SJCRH30 (cell line): ENCODE measurements around the gene ADAMTSL1. TPM values are rescaled to one million over a fixed set of nuclear protein-coding genes. Genes with fewer than 3 reads are reported as not detected.
"Not testable (repeated sequence)": the region's sequence is repeated elsewhere in the genome, so short reads cannot be mapped to it uniquely, and the experiment has no call there.

ENCODE experiments used
- DNase-seq, 2 experiments: peaks; one replicate each; pipeline ENCODE4 v3.0.0-alpha.2; 2015 to 2020
- H3K27ac ChIP-seq: fragments of 250-450 bp; sonication (Bioruptor Pico); 2 replicates; pipeline ENCODE4 v1.5.1; 2020; ENCODE audit warnings: mild to moderate bottlenecking, moderate library complexity
- H3K27me3 ChIP-seq: fragments of 250-450 bp; sonication (Bioruptor Pico); 2 replicates; pipeline ENCODE4 v1.5.1; 2020; ENCODE audit warnings: mild to moderate bottlenecking, moderate library complexity
- H3K36me3 ChIP-seq: fragments of 250-450 bp; sonication (Bioruptor Pico); 2 replicates; pipeline ENCODE4 v1.5.1; 2020; ENCODE audit warnings: mild to moderate bottlenecking, moderate library complexity
- H3K4me1 ChIP-seq: fragments of 250-450 bp; sonication (Bioruptor Pico); 2 replicates; pipeline ENCODE4 v1.5.1; 2020; ENCODE audit warnings: mild to moderate bottlenecking, moderate library complexity
- H3K4me3 ChIP-seq: fragments of 250-450 bp; sonication (Bioruptor Pico); 2 replicates; pipeline ENCODE4 v1.5.1; 2020; ENCODE audit warnings: mild to moderate bottlenecking, moderate library complexity
- H3K9me3 ChIP-seq: fragments of 250-450 bp; sonication (Bioruptor Pico); replicated peaks from 2 replicates; pipeline ENCODE4 v1.5.1; 2020; ENCODE audit warnings: mild to moderate bottlenecking, moderate library complexity
- total RNA-seq: library from RNA; depleted of rRNA; stranded (reverse); fragments of >200 nt; shearing (Covaris generic); gene quantifications from 2 replicates; pipeline ENCODE4 v1.2.3, GENCODE V29; 2014

The ADAMTSL1 gene
- total RNA-seq, 1 experiment from 2014 or later: 3.3 TPM

GRCh38 chr9:18874990-18875389 lies 401.0 kb downstream of the ADAMTSL1 start:
- not testable (repeated sequence) for H3K27me3 ChIP-seq, H3K27ac ChIP-seq, H3K9me3 ChIP-seq, H3K4me1 ChIP-seq, H3K36me3 ChIP-seq, DNase-seq, H3K4me3 ChIP-seq

- no peaks in the 10 kb centered on the region for H3K4me1 ChIP-seq
- DNase-seq: no peak
- no peak overlapping the region for H3K4me3 ChIP-seq
- H3K27me3 ChIP-seq: no peaks in the 10 kb centered on the region
- no peaks in the 10 kb centered on the region for H3K9me3 ChIP-seq
- no peaks in the 10 kb centered on the region for H3K36me3 ChIP-seq
- H3K27ac ChIP-seq: no peak overlapping the region
Measured at GRCh38 chr9:18877984-18878383, 404.0 kb downstream of the ADAMTSL1 start.

GRCh38 chr9:18881758-18882157 lies 407.8 kb downstream of the ADAMTSL1 start:
- Histone ChIP-seq H3K36me3 (no peaks in the 10 kb centered on the region), H3K27ac (no peak overlapping the region), H3K4me3 (no peak overlapping the region), H3K4me1 (no peaks in the 10 kb centered on the region), H3K9me3 (no peaks in the 10 kb centered on the region), H3K27me3 (no peaks in the 10 kb centered on the region)
- no peak for DNase-seq

- peak in 1 of 2 experiments; percentile 5 for DNase-seq
- H3K4me3 ChIP-seq: no peak overlapping the region
- no peaks in the 10 kb centered on the region for H3K27me3 ChIP-seq
- no peaks in the 10 kb centered on the region for H3K36me3 ChIP-seq
- H3K4me1 ChIP-seq: peaks cover 11% of the 10 kb centered on the region
- no peaks in the 10 kb centered on the region for H3K9me3 ChIP-seq
- H3K27ac ChIP-seq: no peak overlapping the region
Measured at GRCh38 chr9:18887546-18887945, 413.6 kb downstream of the ADAMTSL1 start.

- H3K27me3 ChIP-seq: no peaks in the 10 kb centered on the region
- no peaks in the 10 kb centered on the region for H3K9me3 ChIP-seq
- no peak overlapping the region for H3K27ac ChIP-seq
- no peaks in the 10 kb centered on the region for H3K36me3 ChIP-seq
- H3K4me3 ChIP-seq: no peak overlapping the region
- no peak for DNase-seq
- H3K4me1 ChIP-seq: peaks cover 11% of the 10 kb centered on the region
Measured at GRCh38 chr9:18888290-18888689, 414.3 kb downstream of the ADAMTSL1 start.

- Histone ChIP-seq H3K4me1 (peaks cover 11% of the 10 kb centered on the region), H3K36me3 (no peaks in the 10 kb centered on the region), H3K4me3 (no peak overlapping the region), H3K9me3 (no peaks in the 10 kb centered on the region), H3K27ac (no peak overlapping the region), H3K27me3 (no peaks in the 10 kb centered on the region)
- DNase-seq: no peak
Measured at GRCh38 chr9:18889550-18889949, 415.6 kb downstream of the ADAMTSL1 start.

- DNase-seq: peak; percentile 14 to 60
- Histone ChIP-seq H3K9me3 (no peaks in the 10 kb centered on the region), H3K27me3 (no peaks in the 10 kb centered on the region), H3K4me1 (peaks cover 11% of the 10 kb centered on the region), H3K36me3 (no peaks in the 10 kb centered on the region), H3K27ac (no peak overlapping the region), H3K4me3 (no peak overlapping the region)
Measured at GRCh38 chr9:18890372-18890771, 416.4 kb downstream of the ADAMTSL1 start.

GRCh38 chr9:18891946-18892670 lies 418.2 kb downstream of the ADAMTSL1 start:
- no peak for DNase-seq
- Histone ChIP-seq H3K4me3 (no peak overlapping the region), H3K27ac (no peak overlapping the region), H3K9me3 (no peaks in the 10 kb centered on the region), H3K36me3 (no peaks in the 10 kb centered on the region), H3K27me3 (no peaks in the 10 kb centered on the region), H3K4me1 (peaks cover 11% of the 10 kb centered on the region)

GRCh38 chr9:18893046-18893445 lies 419.1 kb downstream of the ADAMTSL1 start:
- no peak for DNase-seq
- H3K4me3 ChIP-seq: no peak overlapping the region
- no peaks in the 10 kb centered on the region for H3K9me3 ChIP-seq
- H3K27me3 ChIP-seq: no peaks in the 10 kb centered on the region
- H3K36me3 ChIP-seq: no peaks in the 10 kb centered on the region
- H3K27ac ChIP-seq: no peak overlapping the region
- peaks cover 11% of the 10 kb centered on the region for H3K4me1 ChIP-seq

GRCh38 chr9:18893491-18893890 lies 419.5 kb downstream of the ADAMTSL1 start:
- Histone ChIP-seq H3K27me3 (no peaks in the 10 kb centered on the region), H3K36me3 (no peaks in the 10 kb centered on the region), H3K27ac (no peak overlapping the region), H3K4me3 (no peak overlapping the region), H3K4me1 (peaks cover 11% of the 10 kb centered on the region), H3K9me3 (no peaks in the 10 kb centered on the region)
- no peak for DNase-seq

- Histone ChIP-seq H3K27ac (no peak overlapping the region), H3K4me3 (no peak overlapping the region), H3K9me3 (no peaks in the 10 kb centered on the region), H3K4me1 (peaks cover 1% of the 10 kb centered on the region; the same call in 1 of the 2 replicates), H3K27me3 (no peaks in the 10 kb centered on the region), H3K36me3 (no peaks in the 10 kb centered on the region)
- DNase-seq: no peak
Measured at GRCh38 chr9:18896004-18896403, 422.1 kb downstream of the ADAMTSL1 start.

- no peak for DNase-seq
- Histone ChIP-seq H3K36me3 (no peaks in the 10 kb centered on the region), H3K27me3 (no peaks in the 10 kb centered on the region), H3K9me3 (no peaks in the 10 kb centered on the region), H3K27ac (no peak overlapping the region), H3K4me1 (no peaks in the 10 kb centered on the region), H3K4me3 (no peak overlapping the region)
Measured at GRCh38 chr9:18896531-18897179, 422.7 kb downstream of the ADAMTSL1 start.

GRCh38 chr9:18903450-18903849 lies 429.5 kb downstream of the ADAMTSL1 start:
- H3K9me3 ChIP-seq: no peaks in the 10 kb centered on the region
- no peak overlapping the region for H3K27ac ChIP-seq
- DNase-seq: no peak

GRCh38 chr9:18905028-18905882 lies 431.3 kb downstream of the ADAMTSL1 start:
- DNase-seq: peak; percentile 21 to 42
- no peak overlapping the region for H3K27ac ChIP-seq
- H3K4me1 ChIP-seq: peaks cover 5% of the 10 kb centered on the region
- H3K4me3 ChIP-seq: no peak overlapping the region
- no peaks in the 10 kb centered on the region for H3K9me3 ChIP-seq
- H3K27me3 ChIP-seq: no peaks in the 10 kb centered on the region
- no peaks in the 10 kb centered on the region for H3K36me3 ChIP-seq

More at GRCh38 chr9:18903450-18903849, 429.5 kb downstream of the ADAMTSL1 start:
- Histone ChIP-seq H3K4me1 (peaks cover 5% of the 10 kb centered on the region), H3K4me3 (no peak overlapping the region), H3K36me3 (no peaks in the 10 kb centered on the region), H3K27me3 (no peaks in the 10 kb centered on the region)
